GM13977 (cell line): Measurements from ENCODE around the gene MZB1.
"Not testable (repeated sequence)": the region's sequence is repeated elsewhere in the genome, so short reads cannot be mapped to it uniquely, and the experiment has no call there.

Experiments
- DNase-seq: peaks from one replicate; pipeline ENCODE4 v3.0.0; 2012; ENCODE audit warnings: low spot score
- in situ Hi-C: fragments of 300-500 bp; cut with MboI; formaldehyde crosslinking; loops from one replicate; pipeline ENCODE4 v1.12.0; 2022; ENCODE audit warnings: low sequenced_read_pairs, low pct_unique_long_range_greater_than_20kb, mixed read lengths, inconsistent platforms; ENCODE audit not compliant: unreplicated experiment
- TF ChIP-seq, protein P1 (sequence below): IDR thresholded peaks from 2 replicates; pipeline ENCODE4 v1.5.1; 2012; ENCODE audit warnings: mild to moderate bottlenecking, control low read depth; ENCODE audit not compliant: insufficient read depth; ENCODE audit errors: extremely low read depth, missing control alignments

Gene MZB1

DNA sequence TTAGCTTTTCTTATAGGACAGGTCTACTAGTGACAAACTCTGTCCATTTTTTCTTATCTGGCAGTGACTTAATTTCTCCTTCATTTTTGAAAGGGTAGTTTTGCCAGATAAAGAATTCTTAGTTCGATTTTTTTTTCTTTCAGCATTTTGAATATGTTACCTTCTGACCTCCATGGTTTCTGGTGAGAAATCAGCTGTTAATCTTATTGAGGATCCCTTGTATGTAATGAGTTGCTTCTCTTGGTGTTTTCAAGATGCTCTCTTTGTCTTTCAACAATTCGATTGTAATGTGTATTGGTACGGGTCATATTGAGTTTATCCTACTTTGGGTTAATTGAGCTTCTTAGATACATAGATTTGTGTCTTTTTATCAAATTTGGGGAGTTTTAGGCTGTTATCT is 35.5 kb downstream of the MZB1 start:
- DNase-seq = no peak
- in situ Hi-C loops = no loop called here
- TF ChIP-seq, protein P1, sequence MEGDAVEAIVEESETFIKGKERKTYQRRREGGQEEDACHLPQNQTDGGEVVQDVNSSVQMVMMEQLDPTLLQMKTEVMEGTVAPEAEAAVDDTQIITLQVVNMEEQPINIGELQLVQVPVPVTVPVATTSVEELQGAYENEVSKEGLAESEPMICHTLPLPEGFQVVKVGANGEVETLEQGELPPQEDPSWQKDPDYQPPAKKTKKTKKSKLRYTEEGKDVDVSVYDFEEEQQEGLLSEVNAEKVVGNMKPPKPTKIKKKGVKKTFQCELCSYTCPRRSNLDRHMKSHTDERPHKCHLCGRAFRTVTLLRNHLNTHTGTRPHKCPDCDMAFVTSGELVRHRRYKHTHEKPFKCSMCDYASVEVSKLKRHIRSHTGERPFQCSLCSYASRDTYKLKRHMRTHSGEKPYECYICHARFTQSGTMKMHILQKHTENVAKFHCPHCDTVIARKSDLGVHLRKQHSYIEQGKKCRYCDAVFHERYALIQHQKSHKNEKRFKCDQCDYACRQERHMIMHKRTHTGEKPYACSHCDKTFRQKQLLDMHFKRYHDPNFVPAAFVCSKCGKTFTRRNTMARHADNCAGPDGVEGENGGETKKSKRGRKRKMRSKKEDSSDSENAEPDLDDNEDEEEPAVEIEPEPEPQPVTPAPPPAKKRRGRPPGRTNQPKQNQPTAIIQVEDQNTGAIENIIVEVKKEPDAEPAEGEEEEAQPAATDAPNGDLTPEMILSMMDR = no peak

DNA sequence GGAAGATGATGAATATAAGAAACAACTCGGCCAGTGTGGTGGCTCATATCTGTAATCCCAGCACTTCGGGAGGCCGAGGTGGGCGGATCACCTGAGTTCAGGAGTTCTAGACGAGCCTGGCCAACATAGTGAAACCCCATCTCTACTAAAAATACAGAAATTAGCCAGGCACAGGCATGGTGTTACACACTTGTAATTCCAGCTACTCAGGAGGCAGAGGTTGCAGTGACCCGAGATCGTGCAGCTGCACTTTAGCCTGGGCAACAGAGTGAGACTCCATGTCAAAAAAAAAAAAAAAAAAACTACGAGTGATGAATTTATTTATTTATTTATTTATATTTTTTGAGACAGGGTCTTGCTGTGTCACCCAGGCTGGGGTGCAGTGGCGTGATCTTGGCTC is 41.9 kb downstream of the MZB1 start:
- in situ Hi-C loops = not testable (repeated sequence)

DNA sequence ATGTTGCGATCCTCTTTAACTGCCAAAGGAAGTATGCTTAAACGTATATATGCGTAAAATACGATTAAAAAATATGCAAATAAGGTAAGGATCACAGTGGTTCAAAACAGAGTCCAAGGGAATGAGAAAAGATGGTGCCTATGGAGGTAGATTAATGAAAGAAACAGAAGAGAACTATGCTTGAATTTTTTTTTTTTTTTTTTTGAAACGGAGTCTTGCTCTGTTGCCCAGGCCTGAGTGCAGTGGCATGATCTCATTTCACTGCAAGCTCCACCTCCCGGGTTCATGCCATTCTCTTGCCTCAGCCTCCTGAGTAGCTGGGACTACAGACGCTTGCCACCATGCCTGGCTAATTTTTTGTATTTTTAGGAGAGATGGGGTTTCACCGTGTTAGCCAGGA is 44.3 kb downstream of the MZB1 start:
- in situ Hi-C loops, DNase-seq: not testable (repeated sequence)

More for the DNA sequence above, 41.9 kb downstream of the MZB1 start:
- not testable (repeated sequence) for DNase-seq

DNA sequence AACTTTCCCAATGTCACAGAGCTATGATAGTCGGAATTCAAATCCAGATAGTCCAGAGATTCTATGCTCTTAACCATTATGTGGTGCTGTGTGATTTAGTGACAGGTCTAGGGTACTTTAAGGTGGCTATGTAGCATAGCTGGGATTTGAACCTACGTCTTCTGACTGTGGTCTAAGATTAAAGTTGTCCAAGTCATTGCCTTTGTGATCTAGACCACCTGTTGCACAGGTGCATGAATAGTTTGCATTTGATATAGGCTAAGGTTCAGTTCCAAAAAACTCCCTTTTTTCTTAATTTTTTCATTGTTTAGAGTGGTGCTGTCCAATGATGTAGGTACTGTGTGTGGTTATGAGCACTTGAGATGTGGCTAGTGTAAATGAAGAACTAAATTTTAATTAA is 45.5 kb downstream of the MZB1 start:
- DNase-seq = no peak
- TF ChIP-seq, protein P1 = no peak
- in situ Hi-C loops = no loop called here

DNA sequence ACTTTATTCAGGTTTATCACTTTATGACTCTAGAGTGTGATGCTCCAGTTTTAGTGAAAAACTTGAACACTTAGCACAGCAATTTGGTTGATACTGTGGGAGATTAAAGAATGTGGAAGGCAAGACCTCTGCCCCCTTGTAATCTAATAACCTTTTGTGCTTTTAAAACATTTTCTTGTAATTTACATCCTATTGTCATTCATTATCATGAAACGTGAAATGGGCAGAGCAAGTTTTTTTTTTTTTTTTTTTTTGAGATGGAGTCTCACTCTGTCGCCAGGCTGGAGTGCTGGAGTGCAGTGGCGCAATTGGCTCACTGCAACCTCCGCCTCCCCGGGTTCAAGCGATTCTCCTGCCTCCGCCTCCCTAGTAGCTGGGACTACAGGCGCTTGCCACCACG is 46.2 kb downstream of the MZB1 start:
- no peak for DNase-seq
- in situ Hi-C loops = no loop called here
- TF ChIP-seq, protein P1 = no peak

DNA sequence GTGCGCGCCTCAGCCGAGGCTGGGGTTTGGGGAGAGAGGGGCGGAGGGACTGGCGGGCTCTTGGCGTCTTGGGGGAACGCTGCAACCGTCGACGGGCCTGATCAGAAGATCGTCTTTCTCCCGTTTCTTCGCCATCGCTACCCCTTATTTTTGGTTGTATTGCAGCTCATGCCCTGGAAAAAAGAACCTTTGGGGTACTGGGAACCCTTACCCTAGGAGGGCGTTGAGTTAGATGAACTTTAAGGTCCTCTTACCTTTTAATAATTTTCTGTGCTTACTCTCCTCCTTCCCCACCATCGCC is 47.3 kb downstream of the MZB1 start:
- TF ChIP-seq, protein P1 = no peak
- DNase-seq = peak; percentile 85
- in situ Hi-C loops = no loop called here

DNA sequence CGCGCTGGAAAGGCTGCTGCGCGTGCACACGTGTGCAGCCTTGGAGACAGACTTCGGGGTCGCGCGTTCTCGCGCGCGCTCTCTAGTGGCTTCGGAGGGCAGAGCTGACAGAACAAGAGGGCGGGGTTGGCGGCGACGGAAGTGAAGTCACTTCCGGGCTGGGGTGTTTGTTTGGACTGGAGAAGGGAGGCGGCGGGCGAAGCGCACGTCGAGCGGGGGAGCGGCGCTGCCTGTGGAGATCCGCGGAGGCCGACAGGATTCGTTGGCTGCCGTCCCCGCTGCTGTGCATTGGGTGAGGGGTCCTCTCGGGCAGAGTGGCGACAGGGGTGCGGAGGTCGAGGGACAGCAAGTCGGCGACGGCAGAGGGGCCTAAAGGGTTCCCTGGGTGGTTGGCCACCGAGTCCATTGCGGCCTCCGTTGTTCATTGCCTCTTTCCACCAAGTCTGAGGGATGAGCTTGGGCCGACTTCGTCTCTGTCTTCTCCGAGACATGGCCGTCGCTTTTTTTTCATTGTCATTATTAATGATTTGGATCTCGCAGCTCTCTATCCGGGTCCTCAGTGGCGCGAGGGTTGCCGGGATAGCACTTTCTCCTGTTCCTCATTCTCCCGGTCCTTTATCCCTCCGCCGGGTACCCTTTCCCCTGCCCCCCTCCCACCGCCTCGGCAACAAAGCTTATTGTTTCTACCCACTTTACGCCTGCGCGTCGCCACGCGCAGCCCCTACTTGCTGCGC is 47.9 kb downstream of the MZB1 start, which contains the start of gene PAIP2:
Gene PAIP2 (plus strand): TSS at position 166 of the 734 bp plus-strand sequence. CDS start 21,931 bp downstream, outside the sequence.
- TF ChIP-seq, protein P1 = peak; percentile 86
- in situ Hi-C loops = no loop called here
- peak; percentile 93 for DNase-seq
